Measurements from ENCODE around the gene PDE7B.

Gene PDE7B

GRCh38 chr6:135815216-135815615 is 36.3 kb upstream of the PDE7B start:
- no peak overlapping the region for H3K27ac ChIP-seq
- no peak for TF ChIP-seq CTCF (conservative IDR thresholded peaks at IDR 0.05)

- TF ChIP-seq CTCF (conservative IDR thresholded peaks at IDR 0.05): no peak
- H3K27ac ChIP-seq: no peak overlapping the region
These were observed 34.5 kb upstream of the PDE7B start for GRCh38 chr6:135817035-135817434.

- TF ChIP-seq CTCF (conservative IDR thresholded peaks at IDR 0.05): no peak
- H3K27ac ChIP-seq: no peak overlapping the region
These were observed 31.8 kb upstream of the PDE7B start for GRCh38 chr6:135819665-135820064.

GRCh38 chr6:135820340-135820739 is 31.2 kb upstream of the PDE7B start:
- no peak for TF ChIP-seq CTCF (conservative IDR thresholded peaks at IDR 0.05)
- H3K27ac ChIP-seq: no peak overlapping the region

- no peak overlapping the region for H3K27ac ChIP-seq
- no peak for TF ChIP-seq CTCF (conservative IDR thresholded peaks at IDR 0.05)
These were observed 27.6 kb upstream of the PDE7B start for GRCh38 chr6:135823851-135824250.

- no peak for TF ChIP-seq CTCF (conservative IDR thresholded peaks at IDR 0.05)
- H3K27ac ChIP-seq: no peak overlapping the region
These were observed 25.2 kb upstream of the PDE7B start for GRCh38 chr6:135826236-135826804.

GRCh38 chr6:135828021-135828420 is 23.5 kb upstream of the PDE7B start:
- H3K27ac ChIP-seq: no peak overlapping the region
- no peak for TF ChIP-seq CTCF (conservative IDR thresholded peaks at IDR 0.05)
